ENCODE data around the gene COL6A1.

COL6A1 gene

DNA sequence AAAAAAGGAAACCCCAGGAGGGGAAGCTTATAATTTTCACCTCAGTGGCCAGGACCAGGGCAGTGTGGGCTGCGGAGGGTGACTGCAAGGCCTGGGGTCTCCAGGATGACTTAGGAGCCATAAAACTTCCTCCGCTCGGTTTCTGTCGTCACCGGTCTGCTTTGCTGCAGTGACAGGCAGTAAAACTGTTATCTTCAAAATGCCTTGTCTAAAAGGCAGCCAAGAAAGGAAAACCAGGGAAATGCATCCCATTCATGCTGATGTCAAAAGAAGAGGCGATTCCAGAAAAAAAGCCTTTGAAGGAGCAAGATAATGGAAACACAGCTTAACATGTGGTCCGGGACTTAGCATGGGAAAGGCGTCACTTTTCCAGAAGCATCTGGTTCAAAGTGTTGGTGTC, 42.0 kb downstream of the COL6A1 start:
- TF ChIP-seq, protein P1, sequence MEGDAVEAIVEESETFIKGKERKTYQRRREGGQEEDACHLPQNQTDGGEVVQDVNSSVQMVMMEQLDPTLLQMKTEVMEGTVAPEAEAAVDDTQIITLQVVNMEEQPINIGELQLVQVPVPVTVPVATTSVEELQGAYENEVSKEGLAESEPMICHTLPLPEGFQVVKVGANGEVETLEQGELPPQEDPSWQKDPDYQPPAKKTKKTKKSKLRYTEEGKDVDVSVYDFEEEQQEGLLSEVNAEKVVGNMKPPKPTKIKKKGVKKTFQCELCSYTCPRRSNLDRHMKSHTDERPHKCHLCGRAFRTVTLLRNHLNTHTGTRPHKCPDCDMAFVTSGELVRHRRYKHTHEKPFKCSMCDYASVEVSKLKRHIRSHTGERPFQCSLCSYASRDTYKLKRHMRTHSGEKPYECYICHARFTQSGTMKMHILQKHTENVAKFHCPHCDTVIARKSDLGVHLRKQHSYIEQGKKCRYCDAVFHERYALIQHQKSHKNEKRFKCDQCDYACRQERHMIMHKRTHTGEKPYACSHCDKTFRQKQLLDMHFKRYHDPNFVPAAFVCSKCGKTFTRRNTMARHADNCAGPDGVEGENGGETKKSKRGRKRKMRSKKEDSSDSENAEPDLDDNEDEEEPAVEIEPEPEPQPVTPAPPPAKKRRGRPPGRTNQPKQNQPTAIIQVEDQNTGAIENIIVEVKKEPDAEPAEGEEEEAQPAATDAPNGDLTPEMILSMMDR (IDR thresholded peaks at IDR 0.05; ENCODE audit: low read depth, low read length, missing control alignments) = no peak
- no peak for DNase-seq (ENCODE audit: extremely low read depth, low read depth)

DNA sequence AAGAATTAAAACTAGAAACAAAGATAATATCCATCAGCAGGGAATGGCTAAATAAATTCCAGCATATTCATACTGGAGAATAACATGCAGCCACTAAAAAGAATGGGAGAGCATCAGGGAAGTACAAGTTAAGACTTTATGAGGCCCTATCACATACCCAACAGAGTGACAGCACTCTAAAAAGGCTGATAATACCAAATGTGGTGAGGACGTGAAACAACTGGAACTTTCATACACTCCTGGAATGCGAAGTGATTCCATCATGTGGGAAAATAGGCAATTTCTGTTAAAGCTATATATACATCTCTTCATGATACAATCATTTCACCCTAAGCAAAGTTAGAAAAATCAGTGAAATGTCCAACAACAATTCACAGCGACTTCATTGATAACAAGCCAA, 42.6 kb downstream of the COL6A1 start:
- TF ChIP-seq, protein P1 (IDR thresholded peaks at IDR 0.05; ENCODE audit: low read depth, low read length, missing control alignments) = no peak
- no peak for DNase-seq (ENCODE audit: extremely low read depth, low read depth)
- no peak overlapping the region for H3K4me3 ChIP-seq (replicated peaks; ENCODE audit: low read depth, low read length)

More for the DNA sequence above, 42.0 kb downstream of the COL6A1 start:
- no peak overlapping the region for H3K4me3 ChIP-seq (replicated peaks; ENCODE audit: low read depth, low read length)

DNA sequence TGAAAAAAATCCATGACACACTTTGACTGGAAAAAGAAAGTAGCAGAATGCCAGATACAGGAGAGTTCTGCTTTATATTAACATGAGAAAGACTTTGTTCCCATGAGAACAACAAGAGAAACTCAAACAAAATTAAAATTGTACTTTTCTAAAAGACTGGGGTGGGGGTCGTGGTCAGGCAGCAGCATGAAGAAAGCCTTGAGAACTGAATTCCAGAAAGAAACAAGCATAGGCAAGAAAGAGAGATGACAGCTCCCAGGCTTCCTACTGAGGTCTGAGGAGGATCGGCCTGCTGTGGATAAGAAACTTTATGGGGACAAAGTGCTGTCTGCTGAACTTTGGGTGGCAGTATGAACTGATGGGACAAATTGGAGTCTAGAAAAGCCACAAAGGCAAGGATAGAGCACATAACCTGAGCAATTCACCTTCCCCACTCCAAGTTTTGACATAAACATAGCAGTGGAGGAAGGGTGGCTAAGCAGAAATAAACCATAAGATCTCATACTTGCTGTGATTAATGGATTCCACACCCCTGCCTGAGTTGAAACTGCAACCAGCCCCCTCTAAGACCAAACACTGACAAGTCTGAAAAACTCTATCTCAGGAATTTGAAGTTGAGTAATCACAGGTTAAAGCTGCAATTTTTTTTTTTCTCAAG, 43.7 kb downstream of the COL6A1 start:
- TF ChIP-seq, protein P1 (IDR thresholded peaks at IDR 0.05; ENCODE audit: low read depth, low read length, missing control alignments) = no peak
- no peak overlapping the region for H3K4me3 ChIP-seq (replicated peaks; ENCODE audit: low read depth, low read length)
- DNase-seq (ENCODE audit: extremely low read depth, low read depth) = no peak

DNA sequence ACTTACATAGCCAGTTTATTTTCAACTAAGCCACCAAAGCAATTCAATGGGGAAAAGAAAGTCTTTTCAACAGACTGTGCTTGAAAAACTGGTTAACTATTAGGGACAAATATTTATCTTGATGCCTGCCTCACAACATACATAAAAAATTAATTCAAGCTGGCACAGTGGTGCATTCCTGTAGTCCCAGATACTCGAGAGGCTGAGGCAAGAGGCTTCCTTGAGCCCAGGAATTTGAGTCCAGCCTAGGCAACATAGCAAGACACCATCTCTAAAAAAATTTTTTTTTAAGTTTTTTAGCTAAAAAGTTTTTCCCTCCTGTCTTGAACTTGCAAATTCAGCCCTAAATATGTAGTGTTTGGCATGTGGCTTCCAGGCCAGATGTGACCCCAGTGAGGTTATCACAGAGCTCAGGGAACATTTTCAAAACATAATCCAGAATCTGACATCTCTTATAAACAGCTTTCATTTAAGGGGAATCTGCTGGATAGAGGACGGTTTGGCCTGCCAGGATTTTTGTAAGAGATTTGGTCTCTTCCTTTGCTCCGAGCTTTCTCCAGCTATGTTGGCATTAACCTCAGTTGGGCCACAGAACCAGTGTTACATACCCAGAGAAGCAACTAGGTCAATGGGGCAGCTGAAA, 46.4 kb downstream of the COL6A1 start:
- H3K4me3 ChIP-seq (replicated peaks; ENCODE audit: low read depth, low read length) = no peak overlapping the region
- DNase-seq (ENCODE audit: extremely low read depth, low read depth) = no peak
- TF ChIP-seq, protein P1 (IDR thresholded peaks at IDR 0.05; ENCODE audit: low read depth, low read length, missing control alignments) = no peak

DNA sequence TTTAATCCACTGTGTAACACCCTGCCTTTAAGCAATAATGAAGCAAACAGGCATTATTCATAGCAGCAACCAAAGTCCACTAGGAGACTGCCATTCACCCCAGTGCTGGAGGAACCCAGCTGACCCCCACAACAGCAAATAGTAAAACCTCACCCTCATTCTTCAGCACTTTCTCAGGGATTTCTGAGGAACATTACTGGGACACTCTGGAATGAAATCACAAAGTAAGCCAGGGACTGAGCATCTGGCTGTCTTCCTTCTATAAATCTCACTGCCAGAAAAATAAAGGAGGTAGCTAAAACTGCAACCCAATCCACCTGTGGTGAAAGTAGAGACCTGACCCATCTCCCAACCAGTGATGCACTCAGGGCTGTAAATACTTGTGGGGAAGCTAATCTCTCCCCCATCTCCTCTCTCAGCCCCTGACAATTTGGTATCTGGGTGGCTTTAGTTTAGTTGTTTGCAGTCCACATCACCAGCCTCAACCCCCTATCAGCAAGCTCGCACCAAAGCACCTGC, 47.1 kb downstream of the COL6A1 start:
- no peak for DNase-seq (ENCODE audit: extremely low read depth, low read depth)
- no peak overlapping the region for H3K4me3 ChIP-seq (replicated peaks; ENCODE audit: low read depth, low read length)
- TF ChIP-seq, protein P1 (IDR thresholded peaks at IDR 0.05; ENCODE audit: low read depth, low read length, missing control alignments) = no peak

DNA sequence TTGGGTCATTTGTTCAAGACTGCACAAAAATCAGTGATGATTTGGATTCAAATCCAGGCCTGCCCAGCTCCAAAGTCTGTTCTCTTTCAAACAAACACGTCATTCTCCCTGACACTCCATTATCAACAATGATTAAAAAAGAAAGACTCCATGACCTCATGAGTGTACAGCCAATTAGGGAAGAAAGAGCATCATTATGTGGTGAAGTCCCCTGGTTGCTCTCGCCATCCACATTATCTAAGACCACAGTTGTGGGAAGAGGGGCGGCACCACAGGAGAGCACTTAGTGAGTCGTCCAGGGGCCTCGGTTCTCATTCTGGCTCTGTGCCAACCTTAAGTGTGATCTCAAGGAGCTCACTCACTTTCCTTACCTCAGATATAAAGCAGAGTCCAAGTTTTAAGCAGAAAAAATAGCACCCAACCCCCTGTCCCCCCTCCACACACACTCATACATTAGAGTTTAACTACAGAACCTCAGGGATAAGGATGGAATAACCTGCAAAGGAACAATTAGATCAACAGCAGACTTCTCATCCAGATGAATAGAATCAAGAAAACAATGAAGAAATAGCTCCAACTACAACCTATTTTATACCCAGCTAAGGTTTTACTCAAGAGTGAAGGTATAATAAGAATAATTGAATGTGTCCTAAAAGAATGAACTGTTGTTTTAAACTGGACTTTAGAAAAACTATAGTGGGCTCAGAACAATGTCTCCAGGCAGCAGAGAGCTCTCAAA, 47.8 kb downstream of the COL6A1 start:
- H3K4me3 ChIP-seq (replicated peaks; ENCODE audit: low read depth, low read length) = no peak overlapping the region
- TF ChIP-seq, protein P1 (IDR thresholded peaks at IDR 0.05; ENCODE audit: low read depth, low read length, missing control alignments) = no peak
- DNase-seq (ENCODE audit: extremely low read depth, low read depth) = no peak

All from HFF-Myc (cell line).